ENCODE data around the gene CACNG4. TPM values are rescaled to one million over a fixed set of nuclear protein-coding genes. Genes with fewer than 3 reads are reported as not detected.

CACNG4 gene
- total RNA-seq, 1 donor from 2014 or later = not detected

DNA sequence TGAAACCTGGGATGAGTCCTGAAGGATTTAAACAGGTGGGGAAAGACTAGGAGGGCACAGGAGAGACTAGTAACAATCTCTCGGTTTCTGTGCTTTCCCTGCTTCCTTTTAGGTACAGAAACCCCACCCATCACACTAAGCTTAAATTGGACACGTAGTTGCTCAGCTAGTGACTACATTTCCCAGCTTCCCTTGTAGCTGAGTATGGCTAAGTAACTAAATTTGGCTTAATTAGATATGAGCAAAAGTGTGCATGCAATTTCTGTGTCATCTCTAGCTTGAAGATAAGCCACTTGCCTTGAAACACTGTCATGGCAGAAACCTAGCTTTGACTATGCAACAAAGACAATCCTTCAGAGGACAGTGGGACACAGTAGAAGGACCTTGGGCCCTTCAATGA lies 116.3 kb downstream of the CACNG4 start:
- H3K36me3 ChIP-seq (ENCODE audit: control insufficient read depth, insufficient read depth, low read length) = peaks cover 6% of the 10 kb centered on the region
- no peak overlapping the region for H3K4me3 ChIP-seq (ENCODE audit: low read depth, low read length)
- no peaks in the 10 kb centered on the region for H3K27me3 ChIP-seq (ENCODE audit: control insufficient read depth, insufficient read depth, low read length)
- TF ChIP-seq CTCF (IDR thresholded peaks at IDR 0.05; ENCODE audit: insufficient read depth, low read length, severe bottlenecking) = no peak
- DNase-seq (ENCODE audit: low read depth) = no peak
- FAIRE-seq = no peak

GRCh38 chr17:67082107-67082506 lies 117.6 kb downstream of the CACNG4 start:
- H3K4me3 ChIP-seq (ENCODE audit: low read depth, low read length) = no peak overlapping the region
- FAIRE-seq (no peak), DNase-seq (ENCODE audit: low read depth) (no peak)
- TF ChIP-seq CTCF (IDR thresholded peaks at IDR 0.05; ENCODE audit: insufficient read depth, low read length, severe bottlenecking) = no peak
- H3K27me3 ChIP-seq (ENCODE audit: control insufficient read depth, insufficient read depth, low read length) = no peaks in the 10 kb centered on the region
- peaks cover 10% of the 10 kb centered on the region for H3K36me3 ChIP-seq (ENCODE audit: control insufficient read depth, insufficient read depth, low read length)

Other genes with a start within 250 kb of the CACNG4 start
- gene CACNG5, start 129.6 kb upstream of the CACNG4 start, total RNA-seq = not detected in 2 replicates
- not detected in 2 replicates for gene CACNG1, start 79.8 kb downstream of the CACNG4 start, total RNA-seq